ENCODE results near the gene IZUMO1R.

DNA sequence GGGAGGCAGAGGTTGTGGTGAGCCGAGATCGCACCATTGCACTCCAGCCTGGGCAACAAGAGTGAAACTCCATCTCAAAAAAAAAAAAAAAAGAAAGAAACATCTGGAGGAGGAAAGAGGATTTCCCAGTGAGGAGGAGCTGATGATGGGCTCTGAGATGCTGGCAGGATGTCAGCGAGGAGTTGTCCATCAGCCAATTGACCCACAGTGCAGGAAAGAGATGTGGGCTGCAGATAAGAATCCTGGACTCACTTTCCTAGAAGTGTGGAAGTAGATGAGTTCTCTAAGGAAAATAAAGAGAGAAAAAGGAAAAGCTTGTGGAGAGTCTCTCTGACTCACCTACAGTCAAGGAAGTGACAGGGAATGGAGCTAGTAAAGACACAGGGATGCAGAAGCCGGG, 9.7 kb downstream of the IZUMO1R start:
- TF ChIP-seq, protein P1, sequence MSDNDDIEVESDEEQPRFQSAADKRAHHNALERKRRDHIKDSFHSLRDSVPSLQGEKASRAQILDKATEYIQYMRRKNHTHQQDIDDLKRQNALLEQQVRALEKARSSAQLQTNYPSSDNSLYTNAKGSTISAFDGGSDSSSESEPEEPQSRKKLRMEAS (IDR thresholded peaks at IDR 0.05; ENCODE audit: low read depth) = no peak
- TF ChIP-seq TAF1 (IDR thresholded peaks at IDR 0.05; ENCODE audit: borderline replicate concordance, low read depth, low read length) (no peak), GABPA (IDR thresholded peaks at IDR 0.05; ENCODE audit: low read depth) (no peak)
- TF ChIP-seq, protein P2, sequence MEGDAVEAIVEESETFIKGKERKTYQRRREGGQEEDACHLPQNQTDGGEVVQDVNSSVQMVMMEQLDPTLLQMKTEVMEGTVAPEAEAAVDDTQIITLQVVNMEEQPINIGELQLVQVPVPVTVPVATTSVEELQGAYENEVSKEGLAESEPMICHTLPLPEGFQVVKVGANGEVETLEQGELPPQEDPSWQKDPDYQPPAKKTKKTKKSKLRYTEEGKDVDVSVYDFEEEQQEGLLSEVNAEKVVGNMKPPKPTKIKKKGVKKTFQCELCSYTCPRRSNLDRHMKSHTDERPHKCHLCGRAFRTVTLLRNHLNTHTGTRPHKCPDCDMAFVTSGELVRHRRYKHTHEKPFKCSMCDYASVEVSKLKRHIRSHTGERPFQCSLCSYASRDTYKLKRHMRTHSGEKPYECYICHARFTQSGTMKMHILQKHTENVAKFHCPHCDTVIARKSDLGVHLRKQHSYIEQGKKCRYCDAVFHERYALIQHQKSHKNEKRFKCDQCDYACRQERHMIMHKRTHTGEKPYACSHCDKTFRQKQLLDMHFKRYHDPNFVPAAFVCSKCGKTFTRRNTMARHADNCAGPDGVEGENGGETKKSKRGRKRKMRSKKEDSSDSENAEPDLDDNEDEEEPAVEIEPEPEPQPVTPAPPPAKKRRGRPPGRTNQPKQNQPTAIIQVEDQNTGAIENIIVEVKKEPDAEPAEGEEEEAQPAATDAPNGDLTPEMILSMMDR (IDR thresholded peaks at IDR 0.05) = no peak
